ENCODE results near the gene FAH. TPM values are rescaled to one million over a fixed set of nuclear protein-coding genes. Genes with fewer than 3 reads are reported as not detected.

Gene FAH
- polyA plus RNA-seq, 3 donors = 16.5 to 25.4 (median 24.0) TPM

- Histone ChIP-seq H3K27me3 (ENCODE audit: control insufficient read depth in 2 of 2, insufficient read depth in 2 of 2, low read length in 2 of 2) (no peaks in the 10 kb centered on the region), H3K27ac (ENCODE audit: low read depth in 1 of 2, low read length in 2 of 2) (no peak overlapping the region), H3K4me2 (replicated peaks; ENCODE audit: extremely low read depth, low read length, poor library complexity, severe bottlenecking) (no peak overlapping the region), H3K4me1 (ENCODE audit: control insufficient read depth in 1 of 2, insufficient read depth in 2 of 2, low read length in 2 of 2) (no peaks in the 10 kb centered on the region), H3K79me2 (ENCODE audit: insufficient read depth, low read length) (no peaks in the 10 kb centered on the region), H3K36me3 (replicated peaks in 1 of 2; ENCODE audit: control insufficient read depth in 1 of 2, insufficient read depth in 2 of 2, low read length in 2 of 2) (no peaks in the 10 kb centered on the region), H3K4me3 (replicated peaks in 1 of 3; ENCODE audit: low read depth in 2 of 3, low read length in 3 of 3) (no peak overlapping the region), H3K9me3 (replicated peaks in 1 of 2; ENCODE audit: control insufficient read depth in 1 of 2, insufficient read depth in 1 of 2, low read length in 2 of 2) (no peaks in the 10 kb centered on the region), H3K9ac (ENCODE audit: insufficient read depth, low read length, poor library complexity, severe bottlenecking) (no peak overlapping the region), H2AFZ (ENCODE audit: insufficient read depth, low read depth, low read length, poor library complexity, severe bottlenecking) (no peak overlapping the region), H4K20me1 (ENCODE audit: insufficient read depth, low read length) (no peaks in the 10 kb centered on the region)
- no peak overlapping the region for H3K27ac Mint-ChIP-seq
- TF ChIP-seq, protein P1, sequence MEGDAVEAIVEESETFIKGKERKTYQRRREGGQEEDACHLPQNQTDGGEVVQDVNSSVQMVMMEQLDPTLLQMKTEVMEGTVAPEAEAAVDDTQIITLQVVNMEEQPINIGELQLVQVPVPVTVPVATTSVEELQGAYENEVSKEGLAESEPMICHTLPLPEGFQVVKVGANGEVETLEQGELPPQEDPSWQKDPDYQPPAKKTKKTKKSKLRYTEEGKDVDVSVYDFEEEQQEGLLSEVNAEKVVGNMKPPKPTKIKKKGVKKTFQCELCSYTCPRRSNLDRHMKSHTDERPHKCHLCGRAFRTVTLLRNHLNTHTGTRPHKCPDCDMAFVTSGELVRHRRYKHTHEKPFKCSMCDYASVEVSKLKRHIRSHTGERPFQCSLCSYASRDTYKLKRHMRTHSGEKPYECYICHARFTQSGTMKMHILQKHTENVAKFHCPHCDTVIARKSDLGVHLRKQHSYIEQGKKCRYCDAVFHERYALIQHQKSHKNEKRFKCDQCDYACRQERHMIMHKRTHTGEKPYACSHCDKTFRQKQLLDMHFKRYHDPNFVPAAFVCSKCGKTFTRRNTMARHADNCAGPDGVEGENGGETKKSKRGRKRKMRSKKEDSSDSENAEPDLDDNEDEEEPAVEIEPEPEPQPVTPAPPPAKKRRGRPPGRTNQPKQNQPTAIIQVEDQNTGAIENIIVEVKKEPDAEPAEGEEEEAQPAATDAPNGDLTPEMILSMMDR (IDR thresholded peaks at IDR 0.05) = no peak
- intact Hi-C loops (cut with micrococcal nuclease) = no loop called here
- no peaks in the 10 kb centered on the region for H3K4me1 Mint-ChIP-seq
- H3K9me3 Mint-ChIP-seq = peaks cover 0 to 5% (median 0%) of the 10 kb centered on the region in 7 donors
- H3K27me3 Mint-ChIP-seq (ENCODE audit: low read depth in 3 of 3) = peaks cover 0 to 2% (median 1%) of the 10 kb centered on the region in 3 donors
- no peak for DNase-seq
- peaks cover 0 to 4% of the 10 kb centered on the region in 2 donors for H3K36me3 Mint-ChIP-seq
- H3K4me3 Mint-ChIP-seq = no peak overlapping the region
- WGBS (ENCODE audit: insufficient coverage) = 100% methylated on average over 1 of the region's 1 CpG
Observed at GRCh38 chr15:80194186-80194585, 41.4 kb downstream of the FAH start.

DNA sequence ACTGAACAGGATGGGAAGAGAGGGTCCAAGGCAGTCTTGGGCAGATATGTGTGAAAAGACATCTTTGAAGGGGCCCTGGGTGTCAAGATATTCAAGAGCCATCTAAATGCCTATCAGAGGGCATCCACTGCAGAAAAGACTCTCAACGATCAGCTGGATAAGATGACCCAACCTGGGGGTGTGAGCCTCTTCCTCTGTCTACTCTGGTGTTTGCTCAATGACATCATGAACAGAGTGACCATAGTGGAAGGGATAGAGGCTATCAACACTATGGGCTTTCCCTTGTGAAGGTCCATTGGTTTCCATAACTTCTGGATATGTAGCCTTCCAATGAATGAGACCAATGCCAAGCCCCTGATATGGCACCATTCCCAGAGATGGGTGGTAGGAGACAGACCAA lies 42.1 kb downstream of the FAH start:
- H3K27me3 Mint-ChIP-seq (ENCODE audit: low read depth in 3 of 3) = peaks cover 0 to 2% (median 1%) of the 10 kb centered on the region in 3 donors
- Histone ChIP-seq H4K20me1 (ENCODE audit: insufficient read depth, low read length) (no peaks in the 10 kb centered on the region), H3K4me3 (replicated peaks in 1 of 3; ENCODE audit: low read depth in 2 of 3, low read length in 3 of 3) (no peak overlapping the region), H3K27ac (ENCODE audit: low read depth in 1 of 2, low read length in 2 of 2) (no peak overlapping the region), H2AFZ (ENCODE audit: insufficient read depth, low read depth, low read length, poor library complexity, severe bottlenecking) (no peak overlapping the region), H3K27me3 (ENCODE audit: control insufficient read depth in 2 of 2, insufficient read depth in 2 of 2, low read length in 2 of 2) (no peaks in the 10 kb centered on the region), H3K4me2 (replicated peaks; ENCODE audit: extremely low read depth, low read length, poor library complexity, severe bottlenecking) (no peak overlapping the region), H3K9ac (ENCODE audit: insufficient read depth, low read length, poor library complexity, severe bottlenecking) (no peak overlapping the region), H3K36me3 (replicated peaks in 1 of 2; ENCODE audit: control insufficient read depth in 1 of 2, insufficient read depth in 2 of 2, low read length in 2 of 2) (no peaks in the 10 kb centered on the region), H3K9me3 (replicated peaks in 1 of 2; ENCODE audit: control insufficient read depth in 1 of 2, insufficient read depth in 1 of 2, low read length in 2 of 2) (no peaks in the 10 kb centered on the region), H3K79me2 (ENCODE audit: insufficient read depth, low read length) (no peaks in the 10 kb centered on the region), H3K4me1 (ENCODE audit: control insufficient read depth in 1 of 2, insufficient read depth in 2 of 2, low read length in 2 of 2) (no peaks in the 10 kb centered on the region)
- intact Hi-C loops (cut with micrococcal nuclease) = no loop called here
- H3K27ac Mint-ChIP-seq = no peak overlapping the region
- DNase-seq = no peak
- H3K4me3 Mint-ChIP-seq = no peak overlapping the region
- peaks cover 0 to 5% (median 0%) of the 10 kb centered on the region in 7 donors for H3K9me3 Mint-ChIP-seq
- no peaks in the 10 kb centered on the region for H3K36me3 Mint-ChIP-seq
- WGBS (ENCODE audit: insufficient coverage) = 100% methylated on average over 1 of the region's 1 CpG
- H3K4me1 Mint-ChIP-seq = no peaks in the 10 kb centered on the region
- TF ChIP-seq, protein P1 (IDR thresholded peaks at IDR 0.05) = no peak
